ENCODE measurements around the gene PRRG4. TPM values are rescaled to one million over a fixed set of nuclear protein-coding genes. Genes with fewer than 3 reads are reported as not detected.
A peak's percentile ranks its signal among the peaks of the same experiment; 100 is the strongest.
"Not testable (repeated sequence)": the region's sequence is repeated elsewhere in the genome, so short reads cannot be mapped to it uniquely, and the experiment has no call there.

The PRRG4 gene
- total RNA-seq, 1 donor from 2014 or later: not detected

DNA sequence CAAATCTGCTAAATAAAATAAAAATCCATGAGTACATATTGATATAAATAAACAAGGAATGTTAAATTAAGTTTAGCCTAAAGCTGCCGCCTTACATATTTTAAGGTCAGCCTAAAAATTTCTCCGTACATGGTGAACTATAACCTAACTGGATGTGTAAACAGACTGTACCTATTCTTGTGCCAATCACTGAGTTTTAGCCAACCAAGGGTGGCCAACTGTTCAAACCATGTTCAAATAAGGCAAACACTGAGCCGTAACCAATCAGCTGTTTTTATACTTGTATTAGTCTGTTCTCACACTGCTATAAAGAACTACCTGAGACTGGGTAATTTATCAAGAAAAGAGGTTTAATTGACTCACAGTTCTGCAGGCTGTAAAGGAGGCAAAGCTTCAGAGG is 54.3 kb downstream of the PRRG4 start:
- H3K4me1 Mint-ChIP-seq (ENCODE audit: low read depth): peaks cover 6% of the 10 kb centered on the region
- no peak overlapping the region for H3K27ac Mint-ChIP-seq (ENCODE audit: unreplicated experiment)
- H3K36me3 Mint-ChIP-seq (ENCODE audit: low read depth): no peaks in the 10 kb centered on the region
- H3K27me3 Mint-ChIP-seq (ENCODE audit: low read depth): peaks cover 10% of the 10 kb centered on the region
- TF ChIP-seq, protein P1, sequence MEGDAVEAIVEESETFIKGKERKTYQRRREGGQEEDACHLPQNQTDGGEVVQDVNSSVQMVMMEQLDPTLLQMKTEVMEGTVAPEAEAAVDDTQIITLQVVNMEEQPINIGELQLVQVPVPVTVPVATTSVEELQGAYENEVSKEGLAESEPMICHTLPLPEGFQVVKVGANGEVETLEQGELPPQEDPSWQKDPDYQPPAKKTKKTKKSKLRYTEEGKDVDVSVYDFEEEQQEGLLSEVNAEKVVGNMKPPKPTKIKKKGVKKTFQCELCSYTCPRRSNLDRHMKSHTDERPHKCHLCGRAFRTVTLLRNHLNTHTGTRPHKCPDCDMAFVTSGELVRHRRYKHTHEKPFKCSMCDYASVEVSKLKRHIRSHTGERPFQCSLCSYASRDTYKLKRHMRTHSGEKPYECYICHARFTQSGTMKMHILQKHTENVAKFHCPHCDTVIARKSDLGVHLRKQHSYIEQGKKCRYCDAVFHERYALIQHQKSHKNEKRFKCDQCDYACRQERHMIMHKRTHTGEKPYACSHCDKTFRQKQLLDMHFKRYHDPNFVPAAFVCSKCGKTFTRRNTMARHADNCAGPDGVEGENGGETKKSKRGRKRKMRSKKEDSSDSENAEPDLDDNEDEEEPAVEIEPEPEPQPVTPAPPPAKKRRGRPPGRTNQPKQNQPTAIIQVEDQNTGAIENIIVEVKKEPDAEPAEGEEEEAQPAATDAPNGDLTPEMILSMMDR (IDR thresholded peaks at IDR 0.05): no peak
- no peak for DNase-seq (ENCODE audit: low spot score)
- no peak overlapping the region for H3K4me3 Mint-ChIP-seq (ENCODE audit: unreplicated experiment)
- H3K9me3 Mint-ChIP-seq (ENCODE audit: low read depth): no peaks in the 10 kb centered on the region

DNA sequence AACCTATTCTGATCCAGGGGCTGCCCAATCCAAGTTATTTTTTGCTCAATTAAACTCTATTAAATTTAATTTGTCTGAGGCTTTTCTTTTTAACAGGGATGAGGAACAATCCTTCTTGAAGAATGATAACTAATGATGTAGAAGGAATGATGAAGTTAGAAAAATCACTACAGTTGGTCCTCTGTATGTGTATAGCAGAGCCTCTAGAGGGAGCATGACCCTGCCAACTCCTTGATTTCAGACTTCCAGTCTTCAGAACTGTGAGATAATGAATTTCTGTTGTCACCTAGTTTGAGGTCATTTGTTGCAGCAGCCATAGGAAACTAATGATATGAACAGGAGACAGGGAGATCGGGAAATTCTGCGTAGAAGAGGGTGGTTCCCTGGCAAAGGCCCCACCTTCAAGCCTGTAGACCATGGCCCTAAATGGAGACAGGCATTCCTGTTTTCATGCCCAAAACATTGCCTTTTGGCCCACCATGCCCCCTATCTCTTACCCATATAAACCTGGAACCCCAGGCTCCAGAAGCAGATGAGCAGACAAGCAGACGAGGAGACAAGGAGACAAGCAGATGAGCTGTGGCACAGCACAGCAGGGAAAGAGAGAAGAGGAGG is 55.1 kb downstream of the PRRG4 start:
- H3K4me3 Mint-ChIP-seq (ENCODE audit: unreplicated experiment): no peak overlapping the region
- H3K27ac Mint-ChIP-seq (ENCODE audit: unreplicated experiment): no peak overlapping the region
- peaks cover 10% of the 10 kb centered on the region for H3K27me3 Mint-ChIP-seq (ENCODE audit: low read depth)
- TF ChIP-seq, protein P1 (IDR thresholded peaks at IDR 0.05): peak; percentile 73
- H3K4me1 Mint-ChIP-seq (ENCODE audit: low read depth): peaks cover 8% of the 10 kb centered on the region
- DNase-seq (ENCODE audit: low spot score): no peak
- H3K36me3 Mint-ChIP-seq (ENCODE audit: low read depth): no peaks in the 10 kb centered on the region
- H3K9me3 Mint-ChIP-seq (ENCODE audit: low read depth): no peaks in the 10 kb centered on the region

DNA sequence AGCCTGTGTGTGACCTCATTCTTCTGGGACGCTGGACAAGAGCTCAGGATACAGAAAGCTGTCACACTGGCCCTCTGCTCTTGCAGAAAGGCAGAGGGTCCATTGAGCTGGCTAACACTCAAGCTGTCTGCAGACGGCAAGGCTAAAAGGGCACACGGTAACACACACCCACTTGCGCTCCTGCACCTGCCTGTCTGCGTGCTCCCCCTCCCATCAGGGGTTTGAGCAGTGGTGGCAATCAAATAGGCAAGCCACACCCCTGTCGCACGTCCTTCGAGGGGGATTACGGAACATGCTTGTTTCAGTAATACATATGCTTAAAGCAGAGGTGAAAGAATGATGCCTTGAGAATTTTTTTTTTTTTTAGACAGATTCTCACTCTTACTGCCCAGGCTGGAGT is 55.8 kb downstream of the PRRG4 start:
- peaks cover 10% of the 10 kb centered on the region for H3K27me3 Mint-ChIP-seq (ENCODE audit: low read depth)
- no peak for DNase-seq (ENCODE audit: low spot score)
- TF ChIP-seq, protein P1 (IDR thresholded peaks at IDR 0.05): no peak
- peaks cover 8% of the 10 kb centered on the region for H3K4me1 Mint-ChIP-seq (ENCODE audit: low read depth)
- H3K36me3 Mint-ChIP-seq (ENCODE audit: low read depth): no peaks in the 10 kb centered on the region
- no peak overlapping the region for H3K4me3 Mint-ChIP-seq (ENCODE audit: unreplicated experiment)
- H3K27ac Mint-ChIP-seq (ENCODE audit: unreplicated experiment): no peak overlapping the region
- H3K9me3 Mint-ChIP-seq (ENCODE audit: low read depth): no peaks in the 10 kb centered on the region

DNA sequence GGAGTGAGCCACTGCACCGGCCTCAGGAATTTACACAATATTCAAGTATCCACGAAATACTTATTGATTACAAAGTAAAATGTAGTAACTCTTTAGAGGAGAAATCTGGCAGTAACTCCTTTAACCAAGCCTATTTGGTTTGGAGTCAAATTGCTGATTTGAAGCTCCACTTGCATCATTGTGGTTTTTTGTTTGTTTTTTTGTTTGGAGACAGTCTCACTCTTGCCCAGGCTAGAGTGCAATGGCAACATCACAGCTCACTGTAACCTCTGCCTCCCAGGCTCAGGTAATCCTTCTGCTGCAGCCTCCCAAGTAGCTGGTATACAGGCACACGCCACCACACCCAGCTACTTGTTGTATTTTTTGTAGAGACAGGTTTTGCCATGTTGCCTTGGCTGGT is 56.5 kb downstream of the PRRG4 start:
- Mint-ChIP-seq H3K9me3 (ENCODE audit: low read depth) (no peaks in the 10 kb centered on the region), H3K27me3 (ENCODE audit: low read depth) (peaks cover 6% of the 10 kb centered on the region), H3K27ac (ENCODE audit: unreplicated experiment) (no peak overlapping the region), H3K4me1 (ENCODE audit: low read depth) (peaks cover 9% of the 10 kb centered on the region), H3K4me3 (ENCODE audit: unreplicated experiment) (no peak overlapping the region), H3K36me3 (ENCODE audit: low read depth) (no peaks in the 10 kb centered on the region)
- no peak for DNase-seq (ENCODE audit: low spot score)
- TF ChIP-seq, protein P1 (IDR thresholded peaks at IDR 0.05): no peak

DNA sequence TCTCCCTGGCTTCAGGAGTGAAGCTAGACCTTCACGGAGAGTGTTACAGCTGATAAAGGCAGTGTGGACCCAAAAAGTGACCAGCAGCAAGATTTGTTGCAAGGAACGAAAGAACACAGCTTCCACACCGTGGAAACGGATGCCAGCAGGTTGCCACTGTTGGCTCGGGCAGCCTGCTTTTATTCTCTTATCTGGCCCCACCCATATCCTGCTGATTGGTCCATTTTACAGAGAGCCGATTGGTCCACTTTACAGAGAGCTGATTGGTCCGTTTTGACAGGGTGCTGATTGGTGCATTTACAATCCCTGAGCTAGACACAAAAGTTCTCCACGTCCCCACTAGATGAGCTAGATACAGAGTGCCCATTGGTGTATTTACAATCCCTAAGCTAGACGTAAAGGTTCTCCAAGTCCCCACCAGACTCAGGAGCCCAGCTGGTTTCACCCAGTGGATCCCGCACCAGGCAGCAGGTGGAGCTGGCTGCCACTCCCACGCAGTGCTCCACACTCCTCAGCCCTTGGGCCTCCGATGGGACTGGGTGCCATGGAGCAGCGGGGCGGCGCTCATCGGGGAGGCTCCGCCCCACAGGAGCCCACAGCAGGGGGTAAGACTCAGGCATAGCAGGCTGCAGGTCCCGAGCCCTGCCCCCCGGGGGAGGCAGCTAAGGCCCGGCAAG is 58.1 kb downstream of the PRRG4 start:
- not testable (repeated sequence) for H3K9me3 Mint-ChIP-seq (ENCODE audit: low read depth); H3K27ac Mint-ChIP-seq (ENCODE audit: unreplicated experiment); H3K4me3 Mint-ChIP-seq (ENCODE audit: unreplicated experiment); H3K27me3 Mint-ChIP-seq (ENCODE audit: low read depth); DNase-seq (ENCODE audit: low spot score); H3K36me3 Mint-ChIP-seq (ENCODE audit: low read depth)
- H3K4me1 Mint-ChIP-seq (ENCODE audit: low read depth): peaks cover 19% of the 10 kb centered on the region

DNA sequence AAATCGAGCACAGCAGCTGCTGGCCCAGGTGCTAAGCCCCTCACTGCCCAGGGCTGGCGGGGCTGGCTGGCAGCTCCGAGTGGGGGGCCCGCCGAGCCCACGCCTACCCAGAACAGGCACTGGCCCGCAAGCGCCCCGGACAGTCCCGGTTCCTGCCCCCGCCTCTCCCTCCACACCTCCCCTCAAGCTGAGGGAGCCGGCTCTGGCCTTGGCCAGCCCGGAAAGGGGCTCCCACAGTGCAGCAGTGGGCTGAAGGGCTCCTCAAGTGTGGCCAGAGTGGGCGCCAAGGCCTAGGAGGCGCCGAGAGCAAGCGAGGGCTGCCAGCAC is 58.6 kb downstream of the PRRG4 start:
- H3K27me3 Mint-ChIP-seq (ENCODE audit: low read depth); H3K4me3 Mint-ChIP-seq (ENCODE audit: unreplicated experiment); H3K36me3 Mint-ChIP-seq (ENCODE audit: low read depth); H3K9me3 Mint-ChIP-seq (ENCODE audit: low read depth); H3K27ac Mint-ChIP-seq (ENCODE audit: unreplicated experiment); DNase-seq (ENCODE audit: low spot score): not testable (repeated sequence)
- H3K4me1 Mint-ChIP-seq (ENCODE audit: low read depth): peaks cover 19% of the 10 kb centered on the region
